Panc1 (cell line): ENCODE results near the gene GPLD1. TPM values are rescaled to one million over a fixed set of nuclear protein-coding genes. Genes with fewer than 3 reads are reported as not detected.

Source experiments
- ATAC-seq: fragments of 200-7000 bp; cut with Tn5 transposase; 2 replicates; pipeline ENCODE4 v1.9.1; 2020; ENCODE audit warnings: mild to moderate bottlenecking, moderate library complexity
- BruUV-seq: library from RNA; stranded (reverse); fragments of 400-500 nt; replicated peaks from 2 replicates; lab custom pipeline; 2021; lab: Mats Ljungman, UMichigan
- CTCF ChIA-PET: fragments of 300-600 bp; sonication (Branson Sonifier 250); formaldehyde crosslinking; loops from one replicate; lab custom pipeline; 2022; ENCODE audit warnings: antibody characterized with exemption; lab: Charles Lee
- POLR2A ChIA-PET: fragments of 300-600 bp; sonication (Branson Sonifier 250); formaldehyde crosslinking; loops from one replicate; lab custom pipeline; 2022; ENCODE audit warnings: antibody characterized with exemption; lab: Charles Lee
- DNase-seq: peaks from one replicate; pipeline ENCODE4 v3.0.0-alpha.2; 2010; ENCODE audit warnings: low read depth, low spot score
- H3K27ac ChIP-seq: 2 replicates; pipeline ENCODE4 v1.5.1; 2011; ENCODE audit warnings: mild to moderate bottlenecking, low read length, inconsistent platforms
- H3K27me3 ChIP-seq: fragments of 200-500 bp; sonication (Bioruptor generic); 2 replicates; pipeline ENCODE4 v1.6.0; 2014; ENCODE audit warnings: low read length, inconsistent platforms; ENCODE audit not compliant: control insufficient read depth, insufficient read depth
- H3K36me3 ChIP-seq: fragments of 200-500 bp; sonication (Bioruptor generic); 2 replicates; pipeline ENCODE4 v1.5.1; 2014; ENCODE audit warnings: inconsistent platforms, mild to moderate bottlenecking, low read length, moderate library complexity; ENCODE audit not compliant: control insufficient read depth, insufficient read depth
- H3K4me1 ChIP-seq: 2 replicates; pipeline ENCODE4 v1.5.1; 2011; ENCODE audit warnings: inconsistent platforms, mild to moderate bottlenecking, low read length, moderate library complexity; ENCODE audit not compliant: control insufficient read depth, insufficient read depth
- H3K4me3 ChIP-seq, 2 experiments: 2 replicates each; pipeline ENCODE4 v1.5.1; 2011 to 2012; ENCODE audit warnings: low read depth in 2 of 2, low read length in 2 of 2, mild to moderate bottlenecking in 2 of 2, inconsistent platforms in 1 of 2, moderate library complexity in 1 of 2
- H3K9me3 ChIP-seq: fragments of 200-500 bp; sonication (Bioruptor generic); 2 replicates; pipeline ENCODE4 v1.5.1; 2014; ENCODE audit warnings: low read depth, mild to moderate bottlenecking, inconsistent platforms, low read length, moderate library complexity; ENCODE audit not compliant: control insufficient read depth, insufficient read depth
- POLR2AphosphoS5 ChIP-seq: IDR thresholded peaks from 2 replicates; pipeline ENCODE4 v1.6.1; 2012; ENCODE audit warnings: mild to moderate bottlenecking, low read depth, low read length, moderate library complexity
- REST ChIP-seq, 2 experiments: IDR thresholded peaks; 2 replicates each; pipeline ENCODE4 v1.6.1; 2011 to 2012; ENCODE audit warnings: low read depth in 2 of 2, control low read depth in 1 of 2, low read length in 1 of 2, mild to moderate bottlenecking in 1 of 2, moderate library complexity in 1 of 2; ENCODE audit not compliant: insufficient read depth in 1 of 2
- SIN3A ChIP-seq: IDR thresholded peaks from 2 replicates; pipeline ENCODE4 v1.6.1; 2012; ENCODE audit warnings: low read depth, mild to moderate bottlenecking, low read length, moderate library complexity, borderline replicate concordance; ENCODE audit not compliant: insufficient read depth
- TCF7L2 ChIP-seq: IDR thresholded peaks from 2 replicates; pipeline ENCODE4 v1.6.1; 2011; ENCODE audit warnings: mild to moderate bottlenecking, low read depth, low read length, inconsistent platforms
- in situ Hi-C: cut with HindIII; loops from 2 replicates; pipeline ENCODE4 v1.10.0; 2016; ENCODE audit warnings: low sequenced_read_pairs, low pct_unique_long_range_greater_than_20kb
- intact Hi-C: fragments of 100-400 bp; cut with micrococcal nuclease; formaldehyde crosslinking; loops from one replicate; pipeline ENCODE4 v1.10.0; 2022; ENCODE audit not compliant: unreplicated experiment
- total RNA-seq: library from RNA; stranded (reverse); gene quantifications from one replicate; pipeline ENCODE4 v1.2.1, GENCODE V29; 2021; ENCODE audit not compliant: unreplicated experiment
- TF ChIP-seq, protein P1 (sequence below): fragments of 450-650 bp; IDR thresholded peaks from 2 replicates; pipeline ENCODE4 v1.5.1; 2017; ENCODE audit warnings: mild to moderate bottlenecking

The GPLD1 gene
- total RNA-seq, 1 experiment from 2014 or later, result 0.98 TPM

DNA sequence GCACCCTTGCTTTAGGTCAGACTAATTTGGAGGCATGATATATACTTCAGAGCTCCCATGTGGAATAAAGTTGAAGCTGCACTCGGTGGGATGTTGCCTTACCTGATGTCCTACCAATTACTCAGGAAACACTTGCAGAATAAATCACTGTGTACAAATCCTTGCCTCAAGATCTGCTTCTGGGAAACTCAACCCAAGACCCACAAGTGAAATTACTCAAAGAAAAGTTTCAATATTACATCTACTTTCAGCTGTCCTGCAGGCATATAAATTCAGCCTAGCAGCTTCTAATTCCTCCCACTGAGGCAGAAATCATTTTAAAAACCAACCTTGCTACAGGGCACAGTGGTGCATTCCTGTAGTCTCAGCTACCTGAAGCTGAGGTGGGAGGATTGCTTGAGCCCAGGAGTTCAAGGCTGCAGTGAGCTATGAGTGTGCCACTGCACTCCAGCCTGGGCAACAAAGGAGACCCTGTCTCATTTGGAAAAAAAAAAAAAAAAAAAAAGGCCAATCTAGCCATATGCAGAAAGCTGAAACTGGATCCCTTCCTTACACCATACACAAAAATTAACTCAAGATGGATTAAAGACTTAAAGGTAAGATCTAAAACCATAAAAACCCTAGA lies 110.8 kb downstream of the GPLD1 start:
- intact Hi-C loops, result no loop called here
- Histone ChIP-seq H3K27ac (no peak overlapping the region), H3K9me3 (no peaks in the 10 kb centered on the region), H3K27me3 (no peaks in the 10 kb centered on the region), H3K4me3 (no peak overlapping the region), H3K36me3 (no peaks in the 10 kb centered on the region), H3K4me1 (peaks cover 7% of the 10 kb centered on the region; the same call in 1 of the 2 replicates)
- ChIA-PET CTCF (no interaction called here), POLR2A (no interaction called here)
- DNase-seq, result no peak
- in situ Hi-C loops, result no loop called here
- no peak for ATAC-seq
- TF ChIP-seq POLR2AphosphoS5 (no peak), TCF7L2 (no peak), SIN3A (no peak), REST (IDR thresholded peaks at IDR 0.05; ENCODE audit: insufficient read depth in 1 of 2, low read depth in 2 of 2, low read length in 1 of 2) (no peak)
- TF ChIP-seq, protein P1, sequence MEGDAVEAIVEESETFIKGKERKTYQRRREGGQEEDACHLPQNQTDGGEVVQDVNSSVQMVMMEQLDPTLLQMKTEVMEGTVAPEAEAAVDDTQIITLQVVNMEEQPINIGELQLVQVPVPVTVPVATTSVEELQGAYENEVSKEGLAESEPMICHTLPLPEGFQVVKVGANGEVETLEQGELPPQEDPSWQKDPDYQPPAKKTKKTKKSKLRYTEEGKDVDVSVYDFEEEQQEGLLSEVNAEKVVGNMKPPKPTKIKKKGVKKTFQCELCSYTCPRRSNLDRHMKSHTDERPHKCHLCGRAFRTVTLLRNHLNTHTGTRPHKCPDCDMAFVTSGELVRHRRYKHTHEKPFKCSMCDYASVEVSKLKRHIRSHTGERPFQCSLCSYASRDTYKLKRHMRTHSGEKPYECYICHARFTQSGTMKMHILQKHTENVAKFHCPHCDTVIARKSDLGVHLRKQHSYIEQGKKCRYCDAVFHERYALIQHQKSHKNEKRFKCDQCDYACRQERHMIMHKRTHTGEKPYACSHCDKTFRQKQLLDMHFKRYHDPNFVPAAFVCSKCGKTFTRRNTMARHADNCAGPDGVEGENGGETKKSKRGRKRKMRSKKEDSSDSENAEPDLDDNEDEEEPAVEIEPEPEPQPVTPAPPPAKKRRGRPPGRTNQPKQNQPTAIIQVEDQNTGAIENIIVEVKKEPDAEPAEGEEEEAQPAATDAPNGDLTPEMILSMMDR, result no peak
- no TSS peak for BruUV-seq

Other genes with a start within 250 kb of the GPLD1 start
- gene DCDC2, start 131.5 kb downstream of the GPLD1 start, total RNA-seq, result 0.15 TPM
- 26.0 TPM for gene MRS2, start 86.6 kb downstream of the GPLD1 start, total RNA-seq
- gene ALDH5A1, start 5.4 kb upstream of the GPLD1 start, total RNA-seq, result 4.2 TPM
- gene KIAA0319, start 156.6 kb upstream of the GPLD1 start, total RNA-seq, result 2.0 TPM
- 33.6 TPM for gene TDP2, start 177.3 kb upstream of the GPLD1 start, total RNA-seq
- 31.6 TPM for gene ACOT13, start 177.5 kb upstream of the GPLD1 start, total RNA-seq
- gene C6orf62, start 229.6 kb upstream of the GPLD1 start, total RNA-seq, result 153 TPM